K562 treated with DMSO at 1 percent for 24 hours (cell line): ENCODE results near the gene BCL6. TPM values are rescaled to one million over a fixed set of nuclear protein-coding genes. Genes with fewer than 3 reads are reported as not detected.

Source experiments
- total RNA-seq: library from RNA; unstranded; fragments of 300-600 nt; gene quantifications from 2 replicates; pipeline ENCODE4 v1.2.3, GENCODE V29; 2022; ENCODE audit warnings: low read depth; ENCODE audit not compliant: insufficient read depth

BCL6 gene
- total RNA-seq, result 12.1 and 13.7 TPM in 2 replicates

DNA sequence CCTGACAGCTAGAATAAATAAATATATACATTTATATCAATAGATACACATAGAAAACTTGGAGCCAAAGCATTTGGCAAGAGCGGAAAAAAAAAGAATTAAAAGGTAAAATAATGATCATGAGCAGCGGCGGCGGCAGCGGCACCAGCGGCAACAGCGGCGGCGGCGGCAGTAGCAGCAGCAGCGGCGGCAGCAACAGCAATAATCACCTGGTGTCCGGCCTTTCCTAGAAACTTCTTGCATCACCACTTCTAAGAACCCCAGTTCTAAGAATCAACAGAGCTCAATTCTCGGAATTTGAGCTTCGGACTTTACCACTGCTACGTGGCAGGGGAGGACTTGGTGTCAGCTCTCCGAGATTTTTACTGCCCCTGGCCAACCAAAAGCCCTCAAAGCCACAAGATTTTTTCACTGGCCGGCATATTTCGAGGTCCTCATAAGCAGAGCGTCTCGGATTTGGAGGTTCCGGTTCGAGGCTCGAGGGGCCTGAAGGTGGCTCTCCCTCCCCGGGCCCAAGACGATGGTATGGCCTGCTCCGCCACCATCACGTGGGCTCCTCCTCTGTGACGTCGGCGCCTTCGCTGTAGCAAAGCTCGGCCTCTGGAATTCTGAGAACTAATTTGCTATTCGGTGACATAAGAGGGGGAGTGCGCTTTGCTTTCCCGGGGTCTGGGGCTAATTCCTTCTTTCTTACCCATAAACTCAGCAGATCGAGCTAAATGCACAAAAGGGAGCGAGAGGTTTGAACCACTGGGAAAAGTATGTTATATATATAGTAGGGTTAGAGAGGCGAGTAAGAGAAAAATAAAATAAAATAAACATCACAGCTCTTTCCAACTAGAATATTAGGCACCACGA lies at the start of gene BCL6:
TSS of gene BCL6 (minus strand) at position 268 of the 858 bp plus-strand sequence. CDS start 11,775 bp downstream, outside the sequence.

DNA sequence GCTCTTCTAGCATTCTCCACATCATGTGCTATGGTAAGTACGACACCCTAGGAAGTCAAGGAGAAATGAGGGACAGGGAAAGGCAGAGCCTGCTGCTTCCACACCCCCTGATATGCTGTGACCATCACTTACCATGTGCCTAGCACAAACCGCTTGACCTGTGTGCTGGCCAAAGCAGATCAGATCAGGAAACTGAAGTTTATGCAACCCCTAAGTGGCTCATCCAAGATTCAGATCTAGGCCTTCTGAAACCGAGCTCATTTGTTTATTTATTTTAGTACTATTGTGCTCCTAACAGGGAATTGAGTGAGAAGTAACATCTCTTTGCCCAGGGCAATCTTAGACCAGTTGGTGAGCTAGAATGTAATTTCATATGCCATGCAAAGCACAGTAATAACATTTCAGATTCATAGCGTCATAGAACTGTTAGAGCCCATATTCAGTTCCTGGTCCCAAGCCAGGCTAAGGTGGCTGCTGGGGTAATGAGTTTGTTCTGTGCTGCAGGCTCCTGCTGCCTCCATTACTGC lies 42.7 kb downstream of the BCL6 start, which contains the start of gene RTP2:
TSS of gene RTP2 (minus strand) at position 51 of the 527 bp plus-strand sequence. CDS start 429 bp downstream, outside the sequence.

Other genes with a start within 250 kb of the BCL6 start
- gene SST, start 75.1 kb downstream of the BCL6 start, total RNA-seq, result not detected in 2 replicates
- gene RTP2, start 42.9 kb downstream of the BCL6 start, total RNA-seq, result not detected in 2 replicates